HG03460 (cell line): ENCODE data around the gene LILRB4.
"Not testable (repeated sequence)": the region's sequence is repeated elsewhere in the genome, so short reads cannot be mapped to it uniquely, and the experiment has no call there.

Experiments used
- ATAC-seq: cut with Tn5 transposase; IDR thresholded peaks from one replicate; pipeline ENCODE4 v1.9.1; 2021; ENCODE audit not compliant: unreplicated experiment

Gene LILRB4

GRCh38 chr19:54662730-54663129 lies at the start of gene LILRB4:
Gene LILRB4 (plus strand): TSS chr19:54662985. CDS start chr19:54663034, 49 bp downstream.
- ATAC-seq: no peak

- no peak for ATAC-seq
These were observed 48.1 kb upstream of the LILRB4 start for GRCh38 chr19:54614726-54615125.

GRCh38 chr19:54616057-54616456 lies 46.7 kb upstream of the LILRB4 start:
- peak; percentile 27 for ATAC-seq

GRCh38 chr19:54616821-54617560 lies 45.8 kb upstream of the LILRB4 start:
- peak; percentile 74 for ATAC-seq

- no peak for ATAC-seq
These were observed 42.3 kb upstream of the LILRB4 start for GRCh38 chr19:54620464-54620863.

- ATAC-seq: no peak
These were observed 40.4 kb upstream of the LILRB4 start for GRCh38 chr19:54622431-54622830.

- ATAC-seq: not testable (repeated sequence)
These were observed 38.6 kb upstream of the LILRB4 start for GRCh38 chr19:54624234-54624633.

GRCh38 chr19:54624934-54625730 lies 37.7 kb upstream of the LILRB4 start:
- not testable (repeated sequence) for ATAC-seq

GRCh38 chr19:54626757-54627156 lies 36.0 kb upstream of the LILRB4 start:
- ATAC-seq: no peak

GRCh38 chr19:54627912-54628311 lies 34.9 kb upstream of the LILRB4 start:
- ATAC-seq: not testable (repeated sequence)

- not testable (repeated sequence) for ATAC-seq
These were observed 32.5 kb upstream of the LILRB4 start, which contains the start of gene LILRB1 for GRCh38 chr19:54630262-54630661. Gene LILRB1 (plus strand): TSS chr19:54630484. CDS start chr19:54631074, 590 bp downstream.

- no peak for ATAC-seq
These were observed 32.0 kb upstream of the LILRB4 start for GRCh38 chr19:54630782-54631181.

- not testable (repeated sequence) for ATAC-seq
These were observed 31.1 kb upstream of the LILRB4 start for GRCh38 chr19:54631489-54632337.

- not testable (repeated sequence) for ATAC-seq
These were observed 30.3 kb upstream of the LILRB4 start for GRCh38 chr19:54632517-54632916.

GRCh38 chr19:54633401-54633800 lies 29.4 kb upstream of the LILRB4 start:
- no peak for ATAC-seq

- ATAC-seq: not testable (repeated sequence)
These were observed 26.7 kb upstream of the LILRB4 start for GRCh38 chr19:54636081-54636480.

- ATAC-seq: no peak
These were observed 24.1 kb upstream of the LILRB4 start for GRCh38 chr19:54638683-54639082.

GRCh38 chr19:54642953-54643352 lies 19.8 kb upstream of the LILRB4 start:
- not testable (repeated sequence) for ATAC-seq

- not testable (repeated sequence) for ATAC-seq
These were observed 19.2 kb upstream of the LILRB4 start for GRCh38 chr19:54643583-54643982.

- no peak for ATAC-seq
These were observed 18.7 kb upstream of the LILRB4 start for GRCh38 chr19:54644056-54644455.

- no peak for ATAC-seq
These were observed 16.4 kb upstream of the LILRB4 start for GRCh38 chr19:54646331-54646841.
